IPS-11a (cell line): Measurements from ENCODE around the gene DNAJC13.
"Not testable (repeated sequence)": the region's sequence is repeated elsewhere in the genome, so short reads cannot be mapped to it uniquely, and the experiment has no call there.

Source experiments
- H3K4me3 ChIP-seq: one replicate; pipeline ENCODE4 v1.5.1; 2013; ENCODE audit warnings: low read depth, low read length, control low read depth

Gene DNAJC13

DNA sequence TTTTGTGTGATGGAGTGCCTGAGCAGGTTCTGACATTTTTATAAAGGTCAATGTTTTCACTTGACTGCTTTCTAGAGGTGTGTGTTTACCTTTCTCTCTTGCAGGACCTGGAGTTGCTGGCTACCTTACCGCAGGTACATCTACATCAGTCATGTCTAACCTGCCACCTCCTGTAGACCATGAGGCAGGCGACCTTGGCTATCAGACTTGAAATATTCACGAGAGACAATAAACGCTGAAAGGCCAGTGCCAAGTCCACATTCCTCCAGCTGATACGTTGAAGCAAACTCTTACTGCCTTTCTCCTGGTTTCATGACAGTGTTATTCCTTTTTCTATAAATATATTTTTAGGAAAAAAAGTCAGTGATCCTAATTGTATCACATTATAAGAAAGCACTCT lies 120.8 kb downstream of the DNAJC13 start:
- no peak overlapping the region for H3K4me3 ChIP-seq

GRCh38 chr3:132539681-132540080 lies 122.4 kb downstream of the DNAJC13 start:
- no peak overlapping the region for H3K4me3 ChIP-seq

DNA sequence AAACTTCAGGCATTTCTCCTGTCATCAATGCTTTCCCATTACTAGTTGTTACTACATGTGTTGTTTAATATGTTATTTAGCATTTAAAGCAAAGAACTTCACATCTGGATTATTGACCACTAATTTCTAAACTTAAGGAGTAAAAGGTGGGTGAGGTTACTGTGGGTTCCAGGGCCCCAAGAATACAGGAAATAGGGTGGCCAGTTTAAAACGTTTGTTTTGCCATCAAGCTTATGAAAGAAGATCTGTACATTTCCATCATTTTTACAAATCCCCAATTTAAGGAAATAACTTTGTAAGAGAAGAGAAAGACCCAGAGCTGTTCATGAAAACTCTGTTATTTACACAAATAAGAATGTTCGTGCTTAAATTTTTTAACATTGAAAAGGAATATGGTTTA lies 125.3 kb downstream of the DNAJC13 start:
- H3K4me3 ChIP-seq = no peak overlapping the region

GRCh38 chr3:132543011-132543739 lies 125.9 kb downstream of the DNAJC13 start:
- H3K4me3 ChIP-seq = no peak overlapping the region

- H3K4me3 ChIP-seq = no peak overlapping the region
Measured at GRCh38 chr3:132544130-132544529, 126.8 kb downstream of the DNAJC13 start.

DNA sequence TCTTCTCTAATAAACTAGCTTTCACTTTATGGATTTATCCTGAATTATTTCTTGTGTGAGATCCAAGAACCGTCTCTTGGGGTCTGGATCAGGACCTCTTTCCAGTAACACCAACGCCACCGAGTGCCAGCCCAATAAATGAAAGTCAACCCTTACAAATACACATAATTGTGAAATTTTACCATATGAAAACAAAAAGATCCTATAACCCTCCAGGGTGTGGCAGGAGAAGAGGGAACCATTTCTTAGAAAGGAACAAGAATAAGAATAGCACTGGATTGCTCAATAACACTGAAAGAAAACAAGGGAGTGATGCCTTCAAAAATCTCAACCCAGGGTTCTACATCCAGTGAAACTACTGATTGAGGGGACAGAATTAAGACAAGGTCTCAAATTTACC lies 128.2 kb downstream of the DNAJC13 start:
- no peak overlapping the region for H3K4me3 ChIP-seq

DNA sequence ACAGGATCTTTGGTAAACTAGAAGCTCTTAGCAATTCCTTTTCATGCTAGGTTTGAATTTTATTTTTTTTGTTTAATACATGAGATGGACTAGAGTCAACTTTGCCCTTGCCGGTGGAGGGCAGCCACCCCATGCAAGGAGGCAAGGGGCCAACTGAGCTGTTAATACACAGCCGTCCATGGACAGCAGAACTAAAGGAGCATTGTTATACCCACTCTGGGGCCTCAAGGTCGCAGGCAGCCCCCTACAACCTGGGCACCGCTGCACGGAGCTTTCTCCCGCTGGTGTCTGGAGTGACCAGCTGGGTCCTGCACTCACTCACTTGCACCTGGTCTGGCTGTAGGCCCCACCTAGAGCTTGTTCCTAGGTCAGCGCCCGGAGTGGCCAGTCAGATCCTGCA lies 131.9 kb downstream of the DNAJC13 start:
- no peak overlapping the region for H3K4me3 ChIP-seq

DNA sequence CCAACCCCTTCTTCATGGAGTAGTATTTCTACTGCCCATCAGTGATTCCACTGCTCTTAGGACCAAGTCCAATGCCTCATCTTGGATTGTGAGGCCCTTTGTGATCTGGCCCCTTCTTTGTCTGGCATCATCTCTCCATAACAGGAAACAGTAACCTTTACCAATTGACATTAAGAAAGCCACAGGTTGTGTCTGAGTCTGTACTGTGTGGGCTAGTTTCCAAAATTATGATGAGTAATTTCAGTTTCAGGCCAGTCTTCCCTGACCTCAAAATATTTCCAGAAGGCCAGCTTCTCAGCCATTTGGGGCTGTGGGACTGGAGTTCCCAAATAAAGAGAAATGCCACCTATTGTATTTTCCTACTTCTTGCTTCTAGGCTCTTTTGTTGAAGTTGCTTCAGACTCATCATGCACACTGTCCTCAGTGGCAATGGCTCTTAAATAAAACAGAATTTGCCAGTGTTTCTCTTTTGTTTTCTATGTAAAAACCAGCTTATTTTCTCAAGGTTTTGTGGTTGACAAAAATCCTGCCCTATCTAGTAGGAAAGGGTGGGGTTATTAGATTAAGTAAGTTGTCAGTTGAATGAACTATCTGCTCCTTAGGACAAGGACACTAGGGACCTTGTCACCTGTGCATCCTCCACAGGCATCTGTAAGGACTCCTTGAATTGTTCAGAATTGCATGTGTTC lies 132.7 kb downstream of the DNAJC13 start:
- H3K4me3 ChIP-seq = no peak overlapping the region

GRCh38 chr3:132550579-132551305 lies 133.4 kb downstream of the DNAJC13 start:
- H3K4me3 ChIP-seq = no peak overlapping the region

- no peak overlapping the region for H3K4me3 ChIP-seq
Measured at GRCh38 chr3:132553826-132554225, 136.5 kb downstream of the DNAJC13 start.

DNA sequence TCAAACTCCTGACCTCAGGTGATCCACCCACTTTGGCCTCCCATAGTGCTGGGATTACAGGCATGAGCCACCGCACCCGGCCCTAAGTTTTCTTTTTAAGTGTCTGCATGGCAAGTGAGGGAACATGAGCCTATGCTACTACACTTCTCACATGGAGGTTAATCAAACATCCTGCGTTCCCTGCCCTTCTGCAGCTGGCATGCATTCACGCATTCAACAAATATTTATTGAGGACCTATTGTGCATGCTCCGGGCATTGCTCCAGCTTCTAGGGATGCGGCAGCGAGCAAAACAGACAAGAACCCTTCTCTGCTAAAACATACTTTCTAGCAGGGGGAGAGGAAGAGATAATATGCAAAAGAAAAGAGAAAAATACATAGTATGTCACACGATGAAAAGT lies 137.1 kb downstream of the DNAJC13 start:
- no peak overlapping the region for H3K4me3 ChIP-seq

DNA sequence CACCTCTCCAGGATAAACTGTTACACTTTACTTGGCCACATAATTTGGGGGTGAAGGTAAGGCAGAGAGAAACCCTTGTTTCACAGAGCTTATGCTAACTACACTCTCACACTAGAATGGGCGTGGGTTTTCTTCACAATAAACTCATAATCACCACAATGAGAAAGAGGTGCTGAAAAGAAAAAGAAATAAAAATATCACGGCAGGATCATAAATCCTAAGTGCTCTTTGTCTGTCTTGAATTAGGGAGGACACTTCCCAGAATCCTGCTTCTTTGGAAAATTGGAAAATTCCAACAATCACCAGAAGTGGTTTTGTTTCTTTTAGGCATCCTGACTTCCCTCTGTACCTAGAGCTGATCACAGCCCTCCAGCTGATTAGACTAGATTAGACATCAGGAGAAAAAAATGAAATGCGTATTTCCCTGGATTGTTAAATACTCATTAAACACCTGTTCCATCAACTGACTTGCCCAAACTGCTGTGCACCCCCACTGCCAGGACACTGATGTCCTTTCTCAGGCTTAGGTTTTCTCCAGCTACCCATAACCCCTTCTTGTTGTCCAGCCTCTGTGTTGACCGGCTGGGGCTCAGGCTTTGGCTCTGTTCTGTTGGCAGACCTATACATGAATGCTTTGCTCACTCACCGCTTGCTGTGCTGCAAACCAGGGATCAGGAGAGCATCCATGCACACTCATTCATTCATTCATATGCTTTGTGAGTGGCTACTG lies 138.2 kb downstream of the DNAJC13 start:
- H3K4me3 ChIP-seq = no peak overlapping the region

- H3K4me3 ChIP-seq = not testable (repeated sequence)
Measured at GRCh38 chr3:132556036-132556386, 138.7 kb downstream of the DNAJC13 start.

- no peak overlapping the region for H3K4me3 ChIP-seq
Measured at GRCh38 chr3:132556508-132557159, 139.3 kb downstream of the DNAJC13 start.

DNA sequence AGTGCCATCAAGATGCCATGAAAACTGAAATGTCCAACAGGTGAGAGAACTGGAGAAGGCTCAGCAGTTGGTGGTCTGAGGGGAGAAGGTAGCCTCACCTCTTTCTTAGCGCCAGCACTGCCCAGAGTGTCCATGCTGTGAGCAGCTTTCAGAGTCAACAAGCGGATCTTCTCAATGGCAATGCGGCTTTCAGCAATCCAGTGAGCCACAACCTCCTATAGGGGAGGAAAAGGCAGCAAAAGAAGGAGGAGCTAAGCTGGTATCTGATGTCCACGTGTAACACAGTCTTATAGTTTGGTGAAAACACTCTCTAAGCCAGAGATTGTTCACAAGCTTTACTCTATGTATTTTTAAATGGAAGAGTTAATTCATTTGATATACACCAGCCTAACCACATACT lies 143.7 kb downstream of the DNAJC13 start:
- no peak overlapping the region for H3K4me3 ChIP-seq

- H3K4me3 ChIP-seq = no peak overlapping the region
Measured at GRCh38 chr3:132563420-132564069, 146.2 kb downstream of the DNAJC13 start.

- H3K4me3 ChIP-seq = no peak overlapping the region
Measured at GRCh38 chr3:132564070-132564465, 146.8 kb downstream of the DNAJC13 start.

DNA sequence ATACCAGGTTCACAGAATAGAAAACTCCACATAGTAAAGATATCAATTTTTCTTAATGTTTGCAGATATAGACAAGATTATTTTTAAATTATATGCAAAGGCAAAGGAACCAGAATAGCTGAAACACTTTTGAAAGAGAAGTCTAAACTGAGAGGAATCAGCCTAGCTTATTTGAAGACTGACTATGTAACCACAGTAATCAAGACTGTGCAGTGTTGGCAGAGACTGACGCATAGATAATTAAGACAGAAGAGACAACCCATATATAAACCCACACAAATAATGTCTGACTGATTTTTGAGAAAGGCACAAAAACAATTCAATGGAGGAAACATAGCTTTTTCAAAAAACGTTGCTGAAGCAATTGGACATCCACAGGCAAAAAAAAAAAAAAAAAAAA lies 151.1 kb downstream of the DNAJC13 start:
- no peak overlapping the region for H3K4me3 ChIP-seq

DNA sequence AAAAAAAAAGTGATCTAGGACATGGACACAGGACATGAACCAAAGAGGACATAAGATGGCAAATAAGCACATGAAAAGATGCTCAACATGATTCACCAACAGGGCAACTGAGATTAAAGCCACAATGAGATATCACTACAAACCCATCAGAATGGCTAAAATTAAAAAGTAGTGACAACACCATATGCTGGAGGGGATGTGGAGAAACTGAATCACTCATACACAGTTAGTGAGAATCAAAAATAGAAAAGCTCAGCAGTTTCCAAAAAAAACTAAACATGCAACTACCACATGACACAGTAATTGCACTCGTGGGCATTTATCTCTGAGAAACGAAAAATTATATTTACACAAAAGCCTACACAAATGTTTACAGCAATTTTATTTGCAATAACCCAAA lies 151.9 kb downstream of the DNAJC13 start:
- no peak overlapping the region for H3K4me3 ChIP-seq

DNA sequence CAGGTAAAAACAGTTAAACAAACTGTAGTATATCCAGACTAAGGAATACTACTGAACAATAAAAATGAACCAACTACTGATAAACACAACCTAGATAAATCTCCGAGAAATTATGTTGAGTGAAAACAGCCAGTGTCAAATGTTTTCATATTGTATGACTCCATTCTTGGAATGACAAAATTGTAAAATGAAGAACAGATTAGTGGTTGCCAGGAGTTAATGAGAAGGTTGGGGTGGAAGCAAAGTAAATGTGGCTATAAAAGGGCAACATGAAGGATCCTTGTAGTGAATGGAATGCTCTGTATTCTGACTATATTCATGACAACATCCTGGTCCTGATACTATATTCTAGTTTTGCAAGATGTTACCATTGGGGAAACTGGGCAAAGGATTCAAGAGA lies 152.3 kb downstream of the DNAJC13 start:
- H3K4me3 ChIP-seq = no peak overlapping the region
